Endothelial cell of umbilical vein (primary cell): Measurements from ENCODE around the gene MELTF. TPM values are rescaled to one million over a fixed set of nuclear protein-coding genes. Genes with fewer than 3 reads are reported as not detected.

Source experiments
- BruUV-seq: library from RNA; stranded (reverse); fragments of 400-500 nt; replicated peaks from 2 replicates; lab custom pipeline; 2021; lab: Mats Ljungman, UMichigan
- CTCF ChIA-PET: fragments of 300-600, 350-600 bp; sonication (Branson Sonifier 250); formaldehyde crosslinking; loops from one replicate; lab custom pipeline; 2021; ENCODE audit warnings: antibody characterized with exemption, inconsistent platforms; lab: Charles Lee
- POLR2A ChIA-PET: fragments of 300-600, 350-600 bp; sonication (Branson Sonifier 250); formaldehyde crosslinking; loops from one replicate; lab custom pipeline; 2021; ENCODE audit warnings: antibody characterized with exemption, inconsistent platforms; lab: Charles Lee
- DNase-seq: peaks from one replicate; pipeline ENCODE4 v3.0.0-alpha.2; 2011; ENCODE audit warnings: low read depth, low spot score
- FAIRE-seq: peaks from 2 replicates; lab custom pipeline; 2011; peaks lifted over from hg19 to GRCh38; lab: Jason Lieb, UNC
- H2AFZ ChIP-seq: 2 replicates; pipeline ENCODE4 v1.6.0; 2012; ENCODE audit warnings: low read depth, low read length, control low read depth, inconsistent platforms
- H3K27ac ChIP-seq: 2 replicates; pipeline ENCODE4 v1.5.1; 2011; ENCODE audit warnings: low read depth, mild to moderate bottlenecking, control low read depth, low read length, moderate library complexity; ENCODE audit not compliant: insufficient read depth
- H3K27me3 ChIP-seq, 2 experiments: 2 replicates each; pipeline versions ENCODE4 v1.6.0 to v1.6.1; 2011; ENCODE audit warnings: low read length in 2 of 2, mixed read lengths in 1 of 2; ENCODE audit not compliant: control insufficient read depth in 2 of 2, insufficient read depth in 2 of 2
- H3K36me3 ChIP-seq, 2 experiments: 2 replicates in 1 of 2; 3 replicates in 1 of 2; pipeline ENCODE4 v1.5.1; 2011; ENCODE audit warnings: low read length in 2 of 2, mild to moderate bottlenecking in 1 of 2, moderate library complexity in 1 of 2; ENCODE audit not compliant: control insufficient read depth in 2 of 2, insufficient read depth in 2 of 2; ENCODE audit errors: extremely low read depth in 1 of 2
- H3K4me1 ChIP-seq: 3 replicates; pipeline ENCODE4 v1.5.1; 2011; ENCODE audit warnings: mild to moderate bottlenecking, low read length; ENCODE audit not compliant: control insufficient read depth, insufficient read depth; ENCODE audit errors: extremely low read depth
- H3K4me2 ChIP-seq: 2 replicates; pipeline ENCODE4 v1.6.1; 2011; ENCODE audit warnings: low read length, control low read depth, mixed read lengths; ENCODE audit not compliant: insufficient read depth
- H3K4me3 ChIP-seq, 3 experiments: fragments of 200-600 bp in 1 of 3; sonication (generic), shearing (Covaris generic) in 1 of 3; replicated peaks in 1 of 3; 2 replicates each; pipeline ENCODE4 v1.5.1; 2011 to 2016; ENCODE audit warnings: control low read depth in 3 of 3, low read length in 3 of 3, mild to moderate bottlenecking in 2 of 3, inconsistent platforms in 1 of 3, low read depth in 1 of 3, moderate library complexity in 1 of 3; ENCODE audit not compliant: insufficient read depth in 1 of 3
- H3K79me2 ChIP-seq: 2 replicates; pipeline ENCODE4 v1.6.0; 2012; ENCODE audit warnings: low read length, inconsistent platforms; ENCODE audit not compliant: control insufficient read depth, insufficient read depth
- H3K9ac ChIP-seq: replicated peaks from 2 replicates; pipeline ENCODE3; 2011; ENCODE audit warnings: low read length, control low read depth; ENCODE audit not compliant: insufficient read depth; ENCODE audit errors: extremely low read depth
- H3K9me1 ChIP-seq: replicated peaks from 3 replicates; pipeline ENCODE4 v1.6.0; 2011; ENCODE audit warnings: mild to moderate bottlenecking, low read length; ENCODE audit not compliant: control insufficient read depth, insufficient read depth; ENCODE audit errors: extremely low read depth
- H3K9me3 ChIP-seq: replicated peaks from 2 replicates; pipeline ENCODE4 v1.5.1; 2012; ENCODE audit warnings: low read length, inconsistent platforms; ENCODE audit not compliant: control insufficient read depth, insufficient read depth
- H4K20me1 ChIP-seq: replicated peaks from 2 replicates; pipeline ENCODE3; 2011; ENCODE audit warnings: mild to moderate bottlenecking, low read length; ENCODE audit not compliant: control insufficient read depth, insufficient read depth; ENCODE audit errors: extremely low read depth
- CTCF ChIP-seq, 2 donors: IDR thresholded peaks; 1 replicate in 1 of 2; 2 replicates in 1 of 2; pipeline ENCODE4 v1.5.1; 2011; ENCODE audit warnings: low read length in 2 of 2, mild to moderate bottlenecking in 2 of 2, moderate library complexity in 2 of 2, control low read depth in 1 of 2, inconsistent platforms in 1 of 2, low read depth in 1 of 2; ENCODE audit not compliant: insufficient read depth in 1 of 2; ENCODE audit errors: extremely low read depth in 1 of 2
- EZH2 ChIP-seq: IDR thresholded peaks from 2 replicates; pipeline ENCODE4 v1.6.1; 2012; ENCODE audit warnings: borderline replicate concordance, low read depth, mild to moderate bottlenecking, moderate library complexity, low read length, inconsistent platforms; ENCODE audit not compliant: severe bottlenecking
- FOS ChIP-seq: IDR thresholded peaks from 2 replicates; pipeline ENCODE4 v1.6.1; 2011; ENCODE audit warnings: mild to moderate bottlenecking, low read length, moderate library complexity, borderline replicate concordance; ENCODE audit not compliant: insufficient read depth
- GATA2 ChIP-seq: IDR thresholded peaks from 2 replicates; pipeline ENCODE4 v1.7.0; 2011; ENCODE audit warnings: low read depth, mild to moderate bottlenecking, moderate library complexity, mixed read lengths, low read length; ENCODE audit not compliant: insufficient read length, insufficient read depth
- JUN ChIP-seq: IDR thresholded peaks from 2 replicates; pipeline ENCODE4 v1.6.1; 2011; ENCODE audit warnings: borderline replicate concordance, low read depth; ENCODE audit not compliant: insufficient read length, insufficient read depth
- MYC ChIP-seq: IDR thresholded peaks from one replicate; pipeline ENCODE4 v1.6.1; 2011; ENCODE audit warnings: mild to moderate bottlenecking, low read depth, low read length
- POLR2A ChIP-seq: IDR thresholded peaks from 2 replicates; pipeline ENCODE4 v1.6.1; 2012; ENCODE audit warnings: low read depth, mild to moderate bottlenecking, control low read depth, low read length
- POLR2AphosphoS5 ChIP-seq: IDR thresholded peaks from 2 replicates; pipeline ENCODE4 v1.6.1; 2012; ENCODE audit warnings: low read depth, mild to moderate bottlenecking, control low read depth, low read length, moderate library complexity; ENCODE audit not compliant: insufficient read depth
- dilution Hi-C: fragments of 300-500 bp; cut with MboI; formaldehyde crosslinking; loops from one replicate; pipeline ENCODE4 v1.15.0; 2019; ENCODE audit warnings: low sequenced_read_pairs; ENCODE audit not compliant: extremely low pct_ligation_motif_present
- intact Hi-C: fragments of 100-400 bp; cut with micrococcal nuclease; formaldehyde crosslinking; loops from one replicate; pipeline ENCODE4 v1.10.0; 2022
- polyA plus RNA-seq, 4 experiments: library from polyadenylated mRNA; depleted of rRNA in 3 of 4; stranded (reverse) in 3 of 4; unstranded in 1 of 4; fragments of >200 nt; gene quantifications; 2 replicates each; pipeline versions ENCODE4 v1.2.1 to v1.2.3, GENCODE V29; 2011 to 2012; ENCODE audit warnings: missing spikeins in 1 of 4
- total RNA-seq: library from RNA; stranded (reverse); gene quantifications from 2 replicates; pipeline ENCODE4 v1.2.3, GENCODE V29; 2021
- TF ChIP-seq, protein P1 (sequence below): IDR thresholded peaks from 2 replicates; pipeline ENCODE4 v1.6.1; 2011; ENCODE audit not compliant: insufficient read depth, insufficient read length

Gene MELTF
- total and polyA plus RNA-seq, 2 donors (not counting 3 experiments of a cell fraction or from before 2014, with no cell fraction given), result 0.59 to 2.3 TPM

GRCh38 chr3:197002701-197003454, 26.7 kb downstream of the MELTF start:
- peak overlapping the region; percentile 62 for H3K9ac ChIP-seq
- peak overlapping the region; percentile 42 for H3K4me2 ChIP-seq
- H3K27me3 ChIP-seq, result no peaks in the 10 kb centered on the region
- BruUV-seq, result no TSS peak
- TF ChIP-seq JUN (no peak), MYC (no peak), POLR2A (peak; percentile 38), FOS (no peak), GATA2 (no peak), EZH2 (no peak), CTCF (IDR thresholded peaks at IDR 0.05; ENCODE audit: extremely low read depth in 1 of 2, insufficient read depth in 1 of 2, low read depth in 1 of 2, low read length in 2 of 2) (peak; percentile 62 to 65), POLR2AphosphoS5 (peak; percentile 18)
- TF ChIP-seq, protein P1, sequence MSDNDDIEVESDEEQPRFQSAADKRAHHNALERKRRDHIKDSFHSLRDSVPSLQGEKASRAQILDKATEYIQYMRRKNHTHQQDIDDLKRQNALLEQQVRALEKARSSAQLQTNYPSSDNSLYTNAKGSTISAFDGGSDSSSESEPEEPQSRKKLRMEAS, result no peak
- FAIRE-seq, result peak; percentile 24
- no peaks in the 10 kb centered on the region for H3K36me3 ChIP-seq
- H3K9me3 ChIP-seq, result no peaks in the 10 kb centered on the region
- no peaks in the 10 kb centered on the region for H3K9me1 ChIP-seq
- H2AFZ ChIP-seq, result peak overlapping the region; percentile 93
- DNase-seq, result peak; percentile 47
- POLR2A ChIA-PET, result interaction anchor here (1.4 kb wide), 1 partner anchor 9 kb away, joined by 3 read pairs; no protein-coding TSS in a partner anchor
- H3K4me1 ChIP-seq, result peaks cover 2% of the 10 kb centered on the region
- no peaks in the 10 kb centered on the region for H3K79me2 ChIP-seq
- CTCF ChIA-PET, result interaction anchor here (0.6 to 4.6 kb wide), 19 partner anchors 9 to 596 kb away, joined by 3 to 40 read pairs (median 4); partner anchors contain the start of gene MELTF
- peak overlapping the region; percentile 17 to 61 (median 24) for H3K4me3 ChIP-seq
- dilution Hi-C loops (no loop called here), intact Hi-C loops (loop anchor here (1.0 to 10.0 kb wide), 3 partner anchors 28 to 512 kb away; no protein-coding TSS in a partner anchor)
- no peak overlapping the region for H3K27ac ChIP-seq
- no peaks in the 10 kb centered on the region for H4K20me1 ChIP-seq
